Skeletal muscle satellite cell (primary cell): Measurements from ENCODE around the gene NADK.
"Not testable (repeated sequence)": the region's sequence is repeated elsewhere in the genome, so short reads cannot be mapped to it uniquely, and the experiment has no call there.

Experiments
- H3K27me3 ChIP-seq: 2 replicates; pipeline ENCODE4 v1.7.0; 2013; ENCODE audit warnings: low read length; ENCODE audit not compliant: control insufficient read depth, insufficient read depth
- H3K36me3 ChIP-seq: 2 replicates; pipeline ENCODE4 v1.7.0; 2013; ENCODE audit warnings: mild to moderate bottlenecking, control low read depth, low read length; ENCODE audit not compliant: insufficient read depth
- H3K4me1 ChIP-seq: 2 replicates; pipeline ENCODE4 v1.7.0; 2013; ENCODE audit warnings: low read length; ENCODE audit not compliant: control insufficient read depth, insufficient read depth
- H3K4me2 ChIP-seq: 2 replicates; pipeline ENCODE4 v1.7.0; 2013; ENCODE audit warnings: mild to moderate bottlenecking, low read length
- H3K4me3 ChIP-seq: 2 replicates; pipeline ENCODE4 v1.7.0; 2013; ENCODE audit warnings: low read length
- H3K9ac ChIP-seq: 2 replicates; pipeline ENCODE4 v1.7.0; 2013; ENCODE audit warnings: mild to moderate bottlenecking, low read depth, low read length, moderate library complexity
- H3K9me3 ChIP-seq: replicated peaks from 2 replicates; pipeline ENCODE4 v1.7.0; 2013; ENCODE audit warnings: mild to moderate bottlenecking, control low read depth, low read length

The NADK gene

GRCh38 chr1:1707241-1707640 is 71.0 kb downstream of the NADK start:
- H3K4me2 ChIP-seq, H3K36me3 ChIP-seq, H3K4me3 ChIP-seq, H3K9ac ChIP-seq, H3K9me3 ChIP-seq, H3K4me1 ChIP-seq, H3K27me3 ChIP-seq: not testable (repeated sequence)

- H3K4me1 ChIP-seq, H3K9ac ChIP-seq, H3K4me2 ChIP-seq, H3K27me3 ChIP-seq, H3K9me3 ChIP-seq, H3K4me3 ChIP-seq, H3K36me3 ChIP-seq: not testable (repeated sequence)
Measured at GRCh38 chr1:1705623-1706022, 72.6 kb downstream of the NADK start.

- not testable (repeated sequence) for H3K9me3 ChIP-seq, H3K4me1 ChIP-seq, H3K9ac ChIP-seq, H3K4me2 ChIP-seq, H3K27me3 ChIP-seq, H3K4me3 ChIP-seq, H3K36me3 ChIP-seq
Measured at GRCh38 chr1:1704284-1704957, 73.8 kb downstream of the NADK start.

GRCh38 chr1:1703796-1704195 is 74.5 kb downstream of the NADK start:
- no peaks in the 10 kb centered on the region for H3K27me3 ChIP-seq
- H3K9ac ChIP-seq: no peak overlapping the region
- no peaks in the 10 kb centered on the region for H3K9me3 ChIP-seq
- H3K4me3 ChIP-seq: no peak overlapping the region
- H3K4me1 ChIP-seq: no peaks in the 10 kb centered on the region
- peaks cover 3% of the 10 kb centered on the region for H3K36me3 ChIP-seq
- H3K4me2 ChIP-seq: no peak overlapping the region

- not testable (repeated sequence) for H3K36me3 ChIP-seq, H3K27me3 ChIP-seq, H3K4me1 ChIP-seq, H3K9me3 ChIP-seq, H3K4me3 ChIP-seq, H3K4me2 ChIP-seq, H3K9ac ChIP-seq
Measured at GRCh38 chr1:1702506-1702905, 75.8 kb downstream of the NADK start.
